ENCODE data around the gene SLC36A2. TPM values are rescaled to one million over a fixed set of nuclear protein-coding genes. Genes with fewer than 3 reads are reported as not detected.

Gene SLC36A2
- polyA plus RNA-seq, 2 donors: not detected

DNA sequence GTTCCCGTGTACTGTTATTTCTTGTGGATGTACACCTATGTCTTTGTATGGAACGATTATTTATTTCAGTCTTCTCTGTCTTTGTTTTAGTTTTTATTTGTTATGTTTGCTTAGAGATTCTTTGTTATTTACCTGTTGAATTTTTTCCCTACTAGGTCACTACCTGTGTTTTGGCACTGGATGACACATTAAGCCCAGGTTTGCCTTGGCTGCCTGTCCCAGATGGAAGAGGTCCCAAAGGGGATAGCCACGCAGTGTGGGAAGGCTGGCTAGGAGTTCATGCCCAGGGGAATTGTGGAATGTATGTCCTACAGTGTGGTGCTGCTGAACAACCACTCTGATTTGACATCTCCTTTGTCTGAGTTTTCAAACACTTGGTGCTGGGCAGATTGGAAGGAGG lies 15.6 kb upstream of the SLC36A2 start:
- Histone ChIP-seq H3K9me3 (ENCODE audit: control insufficient read depth in 2 of 2, insufficient read depth in 1 of 2, low read depth in 1 of 2, low read length in 1 of 2) (peaks cover 0 to 4% of the 10 kb centered on the region in 2 donors), H3K4me3 (ENCODE audit: low read depth in 1 of 2, low read length in 2 of 2) (no peak overlapping the region), H3K36me3 (ENCODE audit: control insufficient read depth in 2 of 2, insufficient read depth in 2 of 2, low read length in 1 of 2) (no peaks in the 10 kb centered on the region), H3K27ac (ENCODE audit: low read depth in 2 of 2, low read length in 1 of 2) (no peak overlapping the region), H3K4me1 (ENCODE audit: control insufficient read depth in 2 of 2, insufficient read depth in 2 of 2, low read length in 1 of 2) (no peaks in the 10 kb centered on the region), H3K27me3 (ENCODE audit: control insufficient read depth in 1 of 2, insufficient read depth in 2 of 2, low read length in 2 of 2) (peaks cover 0 to 2% of the 10 kb centered on the region in 2 donors)
- 53 to 54% methylated on average over 3 of the region's 3 CpGs for WGBS, 2 donors

DNA sequence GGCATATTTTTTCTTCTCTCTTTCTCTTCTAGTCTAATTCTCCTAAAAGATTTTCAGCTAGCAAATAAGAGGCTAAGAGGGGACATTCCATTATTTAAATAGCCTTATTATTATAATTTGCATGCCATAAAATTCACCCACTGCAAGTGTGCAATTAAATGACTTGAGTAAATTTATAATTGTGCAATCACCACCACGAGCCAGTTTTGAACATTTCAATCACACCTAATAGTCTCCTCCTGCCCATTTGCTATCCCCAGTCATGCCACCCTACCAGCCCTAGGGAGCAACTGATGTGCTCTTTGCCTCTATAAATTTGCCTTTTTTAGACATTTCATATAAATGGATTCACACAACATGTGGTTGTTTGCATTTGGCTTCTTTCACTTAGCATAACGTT lies 12.0 kb upstream of the SLC36A2 start:
- Histone ChIP-seq H3K36me3 (ENCODE audit: control insufficient read depth in 2 of 2, insufficient read depth in 2 of 2, low read length in 1 of 2) (no peaks in the 10 kb centered on the region), H3K9me3 (ENCODE audit: control insufficient read depth in 2 of 2, insufficient read depth in 1 of 2, low read depth in 1 of 2, low read length in 1 of 2) (no peaks in the 10 kb centered on the region), H3K4me1 (ENCODE audit: control insufficient read depth in 2 of 2, insufficient read depth in 2 of 2, low read length in 1 of 2) (no peaks in the 10 kb centered on the region), H3K4me3 (ENCODE audit: low read depth in 1 of 2, low read length in 2 of 2) (no peak overlapping the region), H3K27ac (ENCODE audit: low read depth in 2 of 2, low read length in 1 of 2) (no peak overlapping the region), H3K27me3 (ENCODE audit: control insufficient read depth in 1 of 2, insufficient read depth in 2 of 2, low read length in 2 of 2) (no peaks in the 10 kb centered on the region)
- 55 to 62% methylated on average over 2 of the region's 2 CpGs for WGBS, 2 donors

DNA sequence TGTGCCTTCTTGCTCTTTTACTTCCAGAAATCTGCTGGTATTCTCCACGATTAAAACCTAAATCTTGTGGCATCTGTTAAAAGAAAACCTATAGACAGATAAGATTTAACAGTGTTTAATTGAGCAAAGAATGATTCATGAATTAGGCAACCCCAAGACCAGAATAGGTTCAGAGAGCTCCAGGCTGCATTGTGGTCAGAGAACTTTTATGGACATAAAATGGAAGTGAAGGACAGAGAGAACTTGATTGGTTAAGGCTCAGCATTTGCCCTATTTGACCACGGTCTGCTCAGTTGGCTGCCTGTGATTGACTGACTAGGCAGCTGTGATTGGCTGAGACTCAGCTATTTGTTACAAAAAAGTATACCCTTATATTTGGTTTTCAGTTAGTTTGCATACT lies 10.4 kb upstream of the SLC36A2 start:
- no peaks in the 10 kb centered on the region for H3K36me3 ChIP-seq (ENCODE audit: control insufficient read depth in 2 of 2, insufficient read depth in 2 of 2, low read length in 1 of 2)
- H3K4me1 ChIP-seq (ENCODE audit: control insufficient read depth in 2 of 2, insufficient read depth in 2 of 2, low read length in 1 of 2): no peaks in the 10 kb centered on the region
- no peaks in the 10 kb centered on the region for H3K27me3 ChIP-seq (ENCODE audit: control insufficient read depth in 1 of 2, insufficient read depth in 2 of 2, low read length in 2 of 2)
- H3K9me3 ChIP-seq (ENCODE audit: control insufficient read depth in 2 of 2, insufficient read depth in 1 of 2, low read depth in 1 of 2, low read length in 1 of 2): no peaks in the 10 kb centered on the region
- H3K27ac ChIP-seq (ENCODE audit: low read depth in 2 of 2, low read length in 1 of 2): no peak overlapping the region
- 38 to 44% methylated on average over 2 of the region's 2 CpGs for WGBS, 2 donors
- H3K4me3 ChIP-seq (ENCODE audit: low read depth in 1 of 2, low read length in 2 of 2): no peak overlapping the region

DNA sequence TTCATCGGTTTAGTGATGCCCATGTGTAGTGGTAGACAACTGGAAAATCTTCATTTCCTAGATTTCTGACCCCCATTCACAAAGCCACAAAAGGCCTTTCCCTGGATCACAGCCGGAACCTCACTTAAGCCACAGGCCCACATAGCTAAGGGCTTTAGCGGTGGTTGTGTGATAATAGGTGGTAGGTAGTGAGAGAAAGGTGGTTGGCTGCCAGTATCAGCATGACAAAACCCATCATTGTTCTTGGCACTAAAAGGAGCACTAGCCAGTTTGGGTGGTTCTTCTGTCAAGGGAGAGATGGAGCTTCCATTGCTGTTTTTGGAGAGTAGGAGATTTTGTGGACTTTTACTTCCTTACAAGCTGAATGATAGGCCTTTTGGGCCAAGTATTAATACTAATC lies 9.7 kb upstream of the SLC36A2 start:
- no peaks in the 10 kb centered on the region for H3K4me1 ChIP-seq (ENCODE audit: control insufficient read depth in 2 of 2, insufficient read depth in 2 of 2, low read length in 1 of 2)
- H3K27me3 ChIP-seq (ENCODE audit: control insufficient read depth in 1 of 2, insufficient read depth in 2 of 2, low read length in 2 of 2): no peaks in the 10 kb centered on the region
- H3K27ac ChIP-seq (ENCODE audit: low read depth in 2 of 2, low read length in 1 of 2): no peak overlapping the region
- H3K4me3 ChIP-seq (ENCODE audit: low read depth in 1 of 2, low read length in 2 of 2): no peak overlapping the region
- WGBS, 2 donors: 59 to 68% methylated on average over 3 of the region's 3 CpGs
- H3K36me3 ChIP-seq (ENCODE audit: control insufficient read depth in 2 of 2, insufficient read depth in 2 of 2, low read length in 1 of 2): no peaks in the 10 kb centered on the region
- no peaks in the 10 kb centered on the region for H3K9me3 ChIP-seq (ENCODE audit: control insufficient read depth in 2 of 2, insufficient read depth in 1 of 2, low read depth in 1 of 2, low read length in 1 of 2)

DNA sequence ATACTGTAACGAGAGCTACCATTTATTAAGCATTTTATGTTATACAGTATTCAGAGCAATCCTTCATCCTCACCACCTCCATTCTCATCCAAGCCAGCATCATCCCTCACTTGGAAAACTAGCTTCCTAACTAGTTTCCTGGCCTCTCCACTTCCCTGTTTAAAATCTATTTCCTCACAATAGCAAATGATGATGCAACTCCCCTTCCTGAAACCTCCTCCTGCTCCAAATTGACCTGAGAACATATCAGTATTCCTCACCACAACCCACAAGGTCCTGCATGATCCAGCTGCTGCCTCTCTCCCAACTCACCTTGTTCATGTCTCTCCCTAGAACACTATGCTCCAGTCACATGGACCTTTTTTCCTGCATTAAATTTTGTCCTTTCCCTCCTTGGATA lies 4.3 kb upstream of the SLC36A2 start:
- WGBS, 2 donors: 88 to 94% methylated on average over 1 of the region's 1 CpG
- Histone ChIP-seq H3K4me1 (ENCODE audit: control insufficient read depth in 2 of 2, insufficient read depth in 2 of 2, low read length in 1 of 2) (no peaks in the 10 kb centered on the region), H3K36me3 (ENCODE audit: control insufficient read depth in 2 of 2, insufficient read depth in 2 of 2, low read length in 1 of 2) (no peaks in the 10 kb centered on the region), H3K9me3 (ENCODE audit: control insufficient read depth in 2 of 2, insufficient read depth in 1 of 2, low read depth in 1 of 2, low read length in 1 of 2) (no peaks in the 10 kb centered on the region), H3K27ac (ENCODE audit: low read depth in 2 of 2, low read length in 1 of 2) (no peak overlapping the region), H3K4me3 (ENCODE audit: low read depth in 1 of 2, low read length in 2 of 2) (no peak overlapping the region), H3K27me3 (ENCODE audit: control insufficient read depth in 1 of 2, insufficient read depth in 2 of 2, low read length in 2 of 2) (no peaks in the 10 kb centered on the region)

DNA sequence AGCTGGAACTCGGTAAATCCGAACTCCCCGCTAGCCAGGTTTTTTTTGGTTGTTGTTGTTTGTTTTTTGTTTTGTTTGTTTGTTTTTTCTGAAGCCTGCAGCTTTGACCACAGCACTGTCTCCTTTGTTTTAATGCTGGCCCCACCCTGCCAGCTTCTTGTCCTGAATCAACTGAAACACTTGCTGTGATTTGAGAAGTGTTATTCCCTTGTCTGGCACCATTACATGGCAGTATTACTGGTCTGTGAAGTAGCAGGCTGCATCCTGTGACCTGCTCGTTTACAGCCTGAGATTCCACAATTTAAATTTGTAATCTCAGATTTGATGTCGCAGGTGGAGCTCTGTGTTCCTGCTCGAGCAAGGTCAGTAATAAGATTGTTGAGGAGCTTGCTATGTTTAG lies 1.4 kb upstream of the SLC36A2 start:
- no peak overlapping the region for H3K27ac ChIP-seq (ENCODE audit: low read depth in 2 of 2, low read length in 1 of 2)
- 46 to 62% methylated on average over 6 of the region's 6 CpGs for WGBS, 2 donors
- H3K4me3 ChIP-seq (ENCODE audit: low read depth in 1 of 2, low read length in 2 of 2): no peak overlapping the region
- no peaks in the 10 kb centered on the region for H3K9me3 ChIP-seq (ENCODE audit: control insufficient read depth in 2 of 2, insufficient read depth in 1 of 2, low read depth in 1 of 2, low read length in 1 of 2)
- H3K36me3 ChIP-seq (ENCODE audit: control insufficient read depth in 2 of 2, insufficient read depth in 2 of 2, low read length in 1 of 2): no peaks in the 10 kb centered on the region
- H3K27me3 ChIP-seq (ENCODE audit: control insufficient read depth in 1 of 2, insufficient read depth in 2 of 2, low read length in 2 of 2): peaks cover 0 to 1% of the 10 kb centered on the region in 2 donors
- no peaks in the 10 kb centered on the region for H3K4me1 ChIP-seq (ENCODE audit: control insufficient read depth in 2 of 2, insufficient read depth in 2 of 2, low read length in 1 of 2)

DNA sequence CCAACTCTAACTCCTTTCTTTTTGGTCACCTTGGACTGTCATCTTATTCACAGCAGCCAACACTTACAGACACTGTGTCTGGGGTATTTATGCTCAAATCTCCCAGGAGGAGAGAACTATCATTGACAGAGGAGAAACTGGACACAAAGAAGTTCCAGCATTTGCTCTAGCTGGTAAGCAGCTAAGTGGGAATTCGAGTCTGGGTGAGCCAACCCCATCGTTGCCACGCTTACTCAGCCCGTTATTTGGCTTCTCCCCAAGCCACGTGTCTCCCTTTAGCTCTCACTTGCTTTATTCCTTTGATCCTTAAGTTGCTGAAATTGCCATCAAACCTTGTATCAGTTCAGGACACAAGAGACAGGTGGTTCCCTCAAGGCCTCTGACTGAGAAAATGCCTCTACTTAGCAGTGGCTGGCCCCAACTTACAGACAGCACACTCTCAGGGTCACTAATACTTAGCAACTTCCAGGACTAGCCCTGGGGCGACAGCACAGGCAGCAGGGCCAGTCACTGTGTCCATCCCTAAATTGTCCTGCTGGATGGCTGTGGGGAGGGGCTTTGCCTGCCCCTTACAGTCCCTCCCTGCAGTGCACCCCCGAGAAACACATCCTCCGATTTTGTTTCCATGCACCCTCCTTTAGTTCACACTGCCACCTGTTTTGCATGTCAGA lies 1.4 kb downstream of the SLC36A2 start:
- 44 to 47% methylated on average over 8 of the region's 8 CpGs for WGBS, 2 donors
- Histone ChIP-seq H3K4me1 (ENCODE audit: control insufficient read depth in 2 of 2, insufficient read depth in 2 of 2, low read length in 1 of 2) (no peaks in the 10 kb centered on the region), H3K27ac (ENCODE audit: low read depth in 2 of 2, low read length in 1 of 2) (no peak overlapping the region), H3K9me3 (ENCODE audit: control insufficient read depth in 2 of 2, insufficient read depth in 1 of 2, low read depth in 1 of 2, low read length in 1 of 2) (no peaks in the 10 kb centered on the region), H3K27me3 (ENCODE audit: control insufficient read depth in 1 of 2, insufficient read depth in 2 of 2, low read length in 2 of 2) (peaks cover 0 to 7% of the 10 kb centered on the region in 2 donors), H3K4me3 (ENCODE audit: low read depth in 1 of 2, low read length in 2 of 2) (no peak overlapping the region), H3K36me3 (ENCODE audit: control insufficient read depth in 2 of 2, insufficient read depth in 2 of 2, low read length in 1 of 2) (no peaks in the 10 kb centered on the region)

DNA sequence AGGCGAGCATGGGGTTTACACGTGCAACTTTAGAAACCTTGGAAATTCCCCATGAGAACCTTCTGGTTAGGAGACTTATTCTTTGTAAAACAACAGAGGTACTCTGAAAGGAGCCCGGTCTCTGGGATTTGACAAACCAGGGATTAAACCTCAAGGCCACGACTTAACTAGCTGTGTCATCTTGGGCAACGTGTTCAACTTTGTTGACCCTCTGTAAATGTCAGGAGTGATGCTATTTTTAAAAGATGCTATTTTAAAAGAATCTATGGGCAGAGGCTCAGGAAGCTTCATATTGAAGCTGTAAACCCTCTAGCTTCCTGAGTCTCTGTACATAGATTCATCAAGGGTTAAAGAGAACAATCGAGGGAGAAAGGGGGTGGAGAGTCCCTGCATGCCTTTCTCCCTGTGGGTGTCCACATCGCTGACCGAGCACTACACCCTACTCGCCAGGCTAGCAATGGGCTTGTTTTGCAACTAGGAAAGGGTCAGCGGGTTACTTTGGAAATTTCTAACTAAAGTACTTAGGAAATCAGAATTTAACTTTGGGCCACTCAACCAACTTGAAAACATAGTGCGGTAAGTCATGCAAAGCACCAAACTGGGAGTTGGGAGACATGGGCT lies 2.1 kb downstream of the SLC36A2 start:
- Histone ChIP-seq H3K27ac (ENCODE audit: low read depth in 2 of 2, low read length in 1 of 2) (no peak overlapping the region), H3K27me3 (ENCODE audit: control insufficient read depth in 1 of 2, insufficient read depth in 2 of 2, low read length in 2 of 2) (peaks cover 0 to 7% of the 10 kb centered on the region in 2 donors), H3K9me3 (ENCODE audit: control insufficient read depth in 2 of 2, insufficient read depth in 1 of 2, low read depth in 1 of 2, low read length in 1 of 2) (no peaks in the 10 kb centered on the region), H3K4me1 (ENCODE audit: control insufficient read depth in 2 of 2, insufficient read depth in 2 of 2, low read length in 1 of 2) (no peaks in the 10 kb centered on the region), H3K4me3 (ENCODE audit: low read depth in 1 of 2, low read length in 2 of 2) (no peak overlapping the region), H3K36me3 (ENCODE audit: control insufficient read depth in 2 of 2, insufficient read depth in 2 of 2, low read length in 1 of 2) (no peaks in the 10 kb centered on the region)
- WGBS, 2 donors: 33 to 43% methylated on average over 11 of the region's 11 CpGs

DNA sequence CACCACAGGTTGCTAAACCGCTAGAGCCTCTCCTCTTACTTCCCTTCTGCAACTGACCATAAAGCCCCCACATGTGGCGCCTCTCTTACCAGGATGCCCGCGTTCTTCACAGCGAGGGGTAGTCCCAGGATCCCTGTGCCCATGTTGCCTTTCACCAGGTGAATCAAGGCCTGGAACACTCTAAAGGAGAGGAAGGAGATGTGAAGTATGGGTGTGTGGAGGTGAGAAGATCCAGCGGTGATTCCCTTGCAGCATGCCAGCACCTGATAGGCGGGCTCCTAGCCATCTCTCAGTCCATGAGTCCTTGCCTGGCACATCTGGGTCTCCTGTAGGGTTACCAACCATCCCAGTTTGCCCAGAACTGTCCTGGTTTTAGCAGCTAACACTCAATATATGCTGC lies 3.3 kb downstream of the SLC36A2 start:
- H3K9me3 ChIP-seq (ENCODE audit: control insufficient read depth in 2 of 2, insufficient read depth in 1 of 2, low read depth in 1 of 2, low read length in 1 of 2): no peaks in the 10 kb centered on the region
- peaks cover 0 to 7% of the 10 kb centered on the region in 2 donors for H3K27me3 ChIP-seq (ENCODE audit: control insufficient read depth in 1 of 2, insufficient read depth in 2 of 2, low read length in 2 of 2)
- no peaks in the 10 kb centered on the region for H3K4me1 ChIP-seq (ENCODE audit: control insufficient read depth in 2 of 2, insufficient read depth in 2 of 2, low read length in 1 of 2)
- 93 to 95% methylated on average over 7 of the region's 7 CpGs for WGBS, 2 donors
- no peak overlapping the region for H3K4me3 ChIP-seq (ENCODE audit: low read depth in 1 of 2, low read length in 2 of 2)
- H3K36me3 ChIP-seq (ENCODE audit: control insufficient read depth in 2 of 2, insufficient read depth in 2 of 2, low read length in 1 of 2): no peaks in the 10 kb centered on the region
- H3K27ac ChIP-seq (ENCODE audit: low read depth in 2 of 2, low read length in 1 of 2): no peak overlapping the region

DNA sequence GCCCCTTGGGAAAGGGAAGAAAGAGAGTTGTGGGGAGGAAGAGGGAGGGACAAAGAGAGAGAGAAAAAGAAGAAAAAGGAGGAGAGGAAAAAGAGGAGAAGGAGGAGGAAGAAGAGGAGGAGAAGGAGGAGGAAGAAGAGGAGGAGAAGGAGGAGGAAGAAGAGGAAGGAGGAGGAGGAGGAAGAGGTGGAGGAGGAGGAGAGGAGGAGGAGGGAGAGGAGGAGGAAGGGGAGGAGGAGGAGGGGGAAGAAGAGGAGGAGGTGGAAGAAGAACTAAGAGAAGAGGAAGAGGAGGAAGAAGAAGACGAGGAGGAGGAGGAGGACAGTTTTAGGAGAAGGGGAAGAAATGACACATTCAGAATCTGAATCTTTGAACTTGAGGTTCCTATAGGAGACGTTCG lies 7.4 kb downstream of the SLC36A2 start:
- Histone ChIP-seq H3K4me1 (ENCODE audit: control insufficient read depth in 2 of 2, insufficient read depth in 2 of 2, low read length in 1 of 2) (no peaks in the 10 kb centered on the region), H3K4me3 (ENCODE audit: low read depth in 1 of 2, low read length in 2 of 2) (no peak overlapping the region), H3K9me3 (ENCODE audit: control insufficient read depth in 2 of 2, insufficient read depth in 1 of 2, low read depth in 1 of 2, low read length in 1 of 2) (no peaks in the 10 kb centered on the region), H3K36me3 (ENCODE audit: control insufficient read depth in 2 of 2, insufficient read depth in 2 of 2, low read length in 1 of 2) (no peaks in the 10 kb centered on the region), H3K27ac (ENCODE audit: low read depth in 2 of 2, low read length in 1 of 2) (no peak overlapping the region), H3K27me3 (ENCODE audit: control insufficient read depth in 1 of 2, insufficient read depth in 2 of 2, low read length in 2 of 2) (peaks cover 0 to 7% of the 10 kb centered on the region in 2 donors)
- WGBS, 2 donors: 72 to 79% methylated on average over 3 of the region's 3 CpGs
